Motor neuron (in vitro differentiated cells): ENCODE results near the gene POLR1A. TPM values are rescaled to one million over a fixed set of nuclear protein-coding genes. Genes with fewer than 3 reads are reported as not detected.

Experiments used
- ATAC-seq, 8 experiments: fragments of 200-7000 bp; cut with Tn5 transposase; replicated peaks in 6 of 8; 2 replicates each; pipeline ENCODE4 v1.8.0; 2021; ENCODE audit warnings: mild to moderate bottlenecking in 8 of 8, moderate library complexity in 8 of 8
- H3K27ac ChIP-seq, 2 donors: fragments of 250-450 bp; sonication (Bioruptor Pico); 2 replicates each; pipeline ENCODE4 v1.9.0; 2021; ENCODE audit warnings: antibody characterized with exemption in 2 of 2, mild to moderate bottlenecking in 2 of 2, moderate library complexity in 1 of 2
- H3K4me1 ChIP-seq, 2 donors: fragments of 250-450 bp; sonication (Bioruptor Pico); replicated peaks in 1 of 2; 2 replicates each; pipeline ENCODE4 v1.6.1; 2021; ENCODE audit warnings: antibody characterized with exemption in 2 of 2, mild to moderate bottlenecking in 2 of 2, moderate library complexity in 1 of 2
- H3K4me3 ChIP-seq, 5 donors: fragments of 250-450 bp; sonication (Bioruptor Pico); 2 replicates each; pipeline ENCODE4 v1.9.0; 2021; ENCODE audit warnings: antibody characterized with exemption in 5 of 5, mild to moderate bottlenecking in 5 of 5, moderate library complexity in 4 of 5
- WGBS, 10 experiments: fragments of 450-650 bp; shearing (Covaris generic); methylation state at CpG; one replicate each; pipeline ENCODE4 v1.0.0; 2022; 5-methylcytosine and 5-hydroxymethylcytosine counted together
- in situ Hi-C, 9 experiments: fragments of 400-800 bp; cut with MboI; loops; one replicate each; pipeline ENCODE4 v1.15.0; 2021; ENCODE audit warnings: low sequenced_read_pairs in 9 of 9, low pct_unique_long_range_greater_than_20kb in 2 of 9; ENCODE audit not compliant: unreplicated experiment in 9 of 9
- total RNA-seq, 8 experiments: library from RNA; unstranded; fragments of 300-600 nt; gene quantifications; 2 replicates each; pipeline versions ENCODE4 v1.2.3 to v1.2.4, GENCODE V29; 2022

Gene POLR1A
- total RNA-seq, 8 experiments from 2014 or later = 9.5 to 44.6 (median 19.2) TPM

DNA sequence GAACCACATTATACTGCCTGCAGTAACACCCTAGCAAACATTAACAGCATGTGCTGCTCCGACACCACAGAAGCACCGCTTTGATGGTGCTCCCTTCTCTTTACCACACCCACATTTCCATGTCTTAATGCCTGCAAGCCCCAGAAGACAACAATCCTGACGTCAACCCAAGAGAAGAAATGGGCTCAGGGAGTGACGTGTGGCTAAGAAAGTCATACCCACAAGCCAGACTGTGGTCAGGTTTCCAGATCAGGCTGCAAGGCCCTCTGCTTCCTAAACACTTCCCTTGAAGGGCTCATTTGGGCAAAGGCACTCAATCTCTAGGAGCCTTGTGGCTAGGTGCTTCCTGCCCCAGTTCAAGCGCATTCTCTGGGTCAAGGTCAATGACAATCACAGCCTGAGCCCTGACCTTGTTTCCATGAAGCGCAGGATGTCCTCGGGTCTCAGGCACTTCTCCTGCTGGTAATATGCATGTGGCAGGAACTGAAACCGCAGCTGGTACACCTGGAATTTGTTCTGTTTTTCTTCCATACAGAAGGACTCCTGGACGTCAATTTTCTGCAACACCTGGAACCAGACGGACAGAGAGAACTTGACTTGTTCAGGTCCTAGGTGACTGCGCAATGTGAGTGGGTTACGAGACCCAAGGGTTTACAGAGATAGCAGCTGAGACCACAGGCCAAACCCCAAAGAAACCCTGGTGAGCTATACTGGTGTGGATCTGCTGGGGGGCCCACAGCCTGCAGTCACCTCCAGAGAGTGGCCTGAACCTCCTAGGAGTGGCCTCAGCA lies 67.2 kb downstream of the POLR1A start:
- H3K4me3 ChIP-seq = no peak overlapping the region
- 0 to 96% (median 87%) methylated on average over 1 to 7 of the region's 12 CpGs; no CpG with 5 or more reads in 2 of the 10 experiments for WGBS, 10 experiments
- in situ Hi-C loops = loop anchor here in 1 of 9 experiments (25.0 kb wide), 1 partner anchor 201 kb away; no protein-coding TSS in a partner anchor
- no peak overlapping the region for H3K27ac ChIP-seq
- ATAC-seq = peak in 3 of 8 experiments; percentile 75 to 89 (median 83)
- peaks cover 11 to 23% of the 10 kb centered on the region in 2 donors for H3K4me1 ChIP-seq

DNA sequence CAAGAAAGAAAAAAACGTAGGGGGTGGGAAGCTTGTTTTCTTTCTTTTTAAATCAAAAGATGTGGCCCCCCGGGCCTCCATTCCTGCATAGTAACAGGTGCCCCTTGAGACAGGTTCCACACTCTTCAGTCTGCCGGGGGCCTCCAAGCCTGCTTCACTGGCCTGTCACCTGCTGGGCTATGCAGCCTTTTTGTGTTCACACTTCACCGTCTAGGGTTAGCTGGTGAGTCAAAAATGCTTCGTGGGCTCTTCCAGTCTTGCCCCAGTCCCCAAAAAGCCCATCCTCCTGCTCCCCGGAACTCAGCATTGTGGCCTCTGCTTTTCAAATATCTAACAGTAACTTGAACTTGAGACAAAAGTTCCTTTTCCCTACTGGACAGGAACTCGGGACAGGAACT lies 67.9 kb downstream of the POLR1A start:
- Histone ChIP-seq H3K4me1 (peaks cover 11 to 23% of the 10 kb centered on the region in 2 donors), H3K27ac (peak overlapping the region in 1 of 2 donors; percentile 71), H3K4me3 (no peak overlapping the region)
- in situ Hi-C loops = loop anchor here in 1 of 9 experiments (25.0 kb wide), 1 partner anchor 200 kb away; no protein-coding TSS in a partner anchor
- WGBS, 10 experiments = 20 to 90% (median 84%) methylated on average over 1 to 7 of the region's 7 CpGs; no CpG with 5 or more reads in 3 of the 10 experiments
- ATAC-seq = peak in 2 of 8 experiments; percentile 1 to 2

GRCh38 chr2:86037141-86037794 lies 68.4 kb downstream of the POLR1A start:
- 20 to 95% (median 86%) methylated on average over 1 to 4 of the region's 12 CpGs; no CpG with 5 or more reads in 4 of the 10 experiments for WGBS, 10 experiments
- in situ Hi-C loops = loop anchor here in 1 of 9 experiments (25.0 kb wide), 1 partner anchor 200 kb away; no protein-coding TSS in a partner anchor
- peak overlapping the region in 1 of 2 donors; percentile 71 for H3K27ac ChIP-seq
- peak in 2 of 8 experiments; percentile 11 to 15 for ATAC-seq
- peaks cover 11 to 23% of the 10 kb centered on the region in 2 donors for H3K4me1 ChIP-seq
- no peak overlapping the region for H3K4me3 ChIP-seq

DNA sequence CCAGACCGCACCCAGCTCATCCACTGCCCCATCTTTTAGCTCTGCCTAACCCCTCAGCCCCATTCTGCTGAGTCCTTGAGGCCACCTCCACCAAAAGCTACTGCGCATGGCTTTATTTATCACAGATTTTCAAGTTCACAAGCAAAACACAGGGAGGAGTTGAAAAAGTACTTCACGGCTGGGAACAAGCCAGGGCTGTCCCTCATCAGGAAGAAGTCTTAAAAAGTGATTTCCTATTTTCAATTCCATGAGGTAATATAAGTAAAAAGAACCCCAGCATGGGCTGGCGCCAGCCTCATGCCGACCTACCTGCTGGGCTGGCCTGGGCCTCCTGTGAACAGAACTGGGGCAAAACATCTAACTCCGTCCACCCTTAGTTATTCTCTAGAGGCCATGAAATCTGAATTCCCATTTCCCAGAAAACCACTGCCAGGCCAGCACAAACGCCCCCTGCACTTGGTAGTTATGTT lies 69.0 kb downstream of the POLR1A start:
- peaks cover 11 to 23% of the 10 kb centered on the region in 2 donors for H3K4me1 ChIP-seq
- no peak overlapping the region for H3K4me3 ChIP-seq
- in situ Hi-C loops = loop anchor here in 1 of 9 experiments (25.0 kb wide), 1 partner anchor 199 kb away; no protein-coding TSS in a partner anchor
- 0 to 83% (median 57%) methylated on average over 1 to 5 of the region's 7 CpGs; no CpG with 5 or more reads in 2 of the 10 experiments for WGBS, 10 experiments
- H3K27ac ChIP-seq = peak overlapping the region; percentile 26 to 71
- no peak for ATAC-seq

DNA sequence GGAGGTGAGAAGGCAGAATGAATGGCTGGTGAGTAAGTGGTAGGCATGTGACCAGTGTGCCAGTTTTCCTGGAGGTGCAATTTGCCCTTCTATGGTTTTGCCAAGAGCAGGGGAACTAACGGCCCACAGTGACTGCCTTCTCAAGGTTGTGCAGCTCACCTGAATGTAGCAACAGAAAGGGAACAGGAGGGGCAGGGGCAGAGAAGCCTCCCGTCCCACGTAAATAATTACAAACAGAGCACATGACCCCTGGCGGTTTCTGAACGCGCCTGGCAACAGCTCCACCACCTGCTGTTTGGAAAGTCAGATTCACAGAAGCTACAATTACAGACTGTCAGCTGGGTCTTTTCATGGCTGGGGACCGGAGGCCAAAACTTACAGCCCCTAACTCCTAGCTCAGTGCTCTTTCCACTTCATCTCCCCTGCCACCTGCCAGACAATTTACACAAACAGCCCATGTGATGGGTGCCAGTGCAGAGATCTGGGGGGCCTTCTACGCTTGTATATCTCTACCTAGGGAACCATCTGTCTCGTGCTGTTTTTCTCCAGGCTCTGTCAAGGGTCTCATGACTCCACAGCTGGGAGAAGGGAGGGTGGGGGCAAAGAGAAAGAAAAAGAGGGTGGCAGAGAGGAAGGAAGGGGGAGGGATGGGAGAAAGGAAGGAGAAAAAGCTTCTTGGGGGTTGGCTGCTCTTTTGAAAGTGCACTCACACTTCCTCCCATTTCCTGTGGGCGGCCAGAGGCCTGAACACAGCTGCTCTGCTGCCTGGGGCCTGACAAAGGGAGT lies 69.6 kb downstream of the POLR1A start:
- WGBS, 10 experiments = 17 to 100% (median 42%) methylated on average over 1 to 6 of the region's 10 CpGs; no CpG with 5 or more reads in 2 of the 10 experiments
- Histone ChIP-seq H3K27ac (peak overlapping the region; percentile 26 to 71), H3K4me1 (peaks cover 11 to 23% of the 10 kb centered on the region in 2 donors), H3K4me3 (no peak overlapping the region)
- in situ Hi-C loops = loop anchor here in 1 of 9 experiments (25.0 kb wide), 1 partner anchor 199 kb away; no protein-coding TSS in a partner anchor
- ATAC-seq = peak; percentile 73 to 89 (median 84)

DNA sequence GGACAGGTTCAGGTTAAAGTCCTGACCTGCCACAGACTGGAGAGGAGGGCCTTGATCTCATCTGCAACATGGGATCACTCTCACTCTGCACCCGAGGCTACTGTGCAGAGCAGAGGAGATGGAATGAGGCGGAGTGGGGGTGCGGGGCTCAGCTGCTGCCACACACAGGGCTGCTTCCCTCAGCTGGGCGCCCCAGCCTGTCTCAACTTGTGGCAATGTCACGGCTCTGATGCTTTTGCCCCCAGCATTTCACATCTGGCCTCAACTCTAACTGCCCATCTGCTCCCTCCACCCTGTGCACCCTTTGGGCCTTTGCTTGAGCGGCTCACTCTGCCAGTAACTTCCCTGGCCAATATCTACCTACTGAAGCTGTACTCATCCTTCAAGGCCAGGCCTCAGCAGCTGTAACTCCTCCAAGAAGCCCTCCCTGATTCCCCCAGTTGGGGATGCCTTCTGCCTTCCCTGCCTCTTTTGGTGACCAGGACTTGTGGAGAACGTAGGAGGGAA lies 70.3 kb downstream of the POLR1A start:
- ATAC-seq = no peak
- Histone ChIP-seq H3K4me3 (no peak overlapping the region), H3K27ac (peak overlapping the region in 1 of 2 donors; percentile 71), H3K4me1 (peaks cover 11 to 23% of the 10 kb centered on the region in 2 donors)
- in situ Hi-C loops = loop anchor here in 1 of 9 experiments (25.0 kb wide), 1 partner anchor 198 kb away; no protein-coding TSS in a partner anchor
- 67 to 100% (median 89%) methylated on average over 1 to 5 of the region's 7 CpGs; no CpG with 5 or more reads in 1 of the 10 experiments for WGBS, 10 experiments

DNA sequence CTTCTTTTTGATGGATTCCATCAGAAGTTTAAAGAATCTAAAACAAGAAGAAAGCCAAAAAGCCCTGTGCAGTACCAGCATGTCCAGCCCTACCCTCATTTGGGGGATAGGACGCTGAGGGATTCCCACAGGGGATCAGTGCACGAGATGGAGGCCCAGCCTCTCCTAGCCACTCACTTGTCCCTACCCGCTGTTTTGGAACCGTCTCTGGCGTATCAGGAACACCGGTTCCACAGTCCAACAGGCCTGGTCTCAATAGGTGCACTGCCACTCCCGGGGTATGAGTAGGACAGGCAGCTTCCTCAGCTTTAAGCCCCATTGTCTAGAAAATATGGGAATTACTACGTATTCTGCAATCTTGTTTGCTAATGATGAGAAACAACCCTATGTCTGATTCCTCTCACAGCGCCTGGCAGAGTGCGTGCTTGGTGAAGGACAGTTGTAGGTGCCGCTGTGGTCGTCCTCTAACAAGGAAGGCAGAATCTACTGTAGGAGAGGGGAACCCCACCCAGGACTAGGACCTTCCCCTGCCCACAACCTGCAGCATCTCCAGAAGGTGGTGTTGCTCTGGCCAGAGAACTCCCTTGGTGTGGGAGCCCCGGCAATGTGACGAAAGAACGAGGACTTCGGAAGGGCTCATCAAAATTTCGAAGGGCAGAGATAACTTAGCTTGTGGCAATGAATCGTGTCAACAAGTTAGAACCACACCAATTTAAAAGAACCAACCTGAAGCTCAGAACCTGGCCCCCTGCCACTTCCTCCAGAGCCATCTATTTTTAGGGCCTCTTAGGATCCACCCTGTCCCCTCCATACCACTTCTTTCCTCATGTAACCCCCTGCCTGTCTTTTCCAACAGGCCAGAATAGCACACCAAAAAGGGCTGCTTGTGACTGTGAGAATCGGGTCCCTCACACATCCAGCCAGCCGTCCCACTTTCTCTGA lies 71.7 kb downstream of the POLR1A start:
- H3K27ac ChIP-seq = no peak overlapping the region
- no peak for ATAC-seq
- H3K4me1 ChIP-seq = peaks cover 11 to 23% of the 10 kb centered on the region in 2 donors
- in situ Hi-C loops = loop anchor here in 1 of 9 experiments (25.0 kb wide), 1 partner anchor 197 kb away; no protein-coding TSS in a partner anchor
- no peak overlapping the region for H3K4me3 ChIP-seq
- WGBS, 10 experiments = 91 to 100% (median 98%) methylated on average over 1 to 16 of the region's 20 CpGs; no CpG with 5 or more reads in 1 of the 10 experiments

GRCh38 chr2:86032861-86033595 lies 72.7 kb downstream of the POLR1A start:
- Histone ChIP-seq H3K27ac (no peak overlapping the region), H3K4me3 (no peak overlapping the region), H3K4me1 (peaks cover 11 to 23% of the 10 kb centered on the region in 2 donors)
- in situ Hi-C loops = loop anchor here in 1 of 9 experiments (25.0 kb wide), 1 partner anchor 196 kb away; no protein-coding TSS in a partner anchor
- WGBS, 10 experiments = 80 to 100% (median 97%) methylated on average over 1 to 8 of the region's 11 CpGs
- no peak for ATAC-seq

GRCh38 chr2:86031606-86032005 lies 74.1 kb downstream of the POLR1A start:
- ATAC-seq = no peak
- H3K4me3 ChIP-seq = no peak overlapping the region
- 72 to 100% (median 97%) methylated on average over 1 to 3 of the region's 4 CpGs; no CpG with 5 or more reads in 5 of the 10 experiments for WGBS, 10 experiments
- H3K4me1 ChIP-seq = peaks cover 8 to 10% of the 10 kb centered on the region in 2 donors
- no peak overlapping the region for H3K27ac ChIP-seq
- in situ Hi-C loops = loop anchor here in 1 of 9 experiments (25.0 kb wide), 1 partner anchor 194 kb away; no protein-coding TSS in a partner anchor

DNA sequence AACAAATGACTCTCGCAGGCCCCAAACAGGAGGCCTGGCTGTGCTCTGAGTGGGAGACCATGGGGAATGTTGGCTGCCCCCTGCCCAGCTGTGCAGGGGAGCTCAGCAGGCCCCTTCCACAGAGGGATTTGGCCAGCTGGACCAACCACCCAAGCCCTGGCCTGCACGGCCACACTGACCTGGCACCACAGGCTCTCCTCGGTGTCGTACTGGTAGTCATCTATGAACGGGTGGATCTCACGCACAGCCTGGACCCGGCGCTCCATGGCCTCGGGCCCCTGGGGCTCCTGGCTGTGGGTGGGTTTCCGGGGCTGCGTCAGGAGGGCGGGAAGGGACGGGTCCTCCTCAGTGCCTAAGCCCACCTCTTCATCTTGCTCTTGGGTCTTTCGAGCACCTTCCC lies 74.5 kb downstream of the POLR1A start:
- peaks cover 3 to 5% of the 10 kb centered on the region in 2 donors for H3K4me1 ChIP-seq
- no peak overlapping the region for H3K4me3 ChIP-seq
- WGBS, 10 experiments = 83 to 100% (median 100%) methylated on average over 1 to 5 of the region's 14 CpGs; no CpG with 5 or more reads in 5 of the 10 experiments
- H3K27ac ChIP-seq = no peak overlapping the region
- ATAC-seq = no peak
- in situ Hi-C loops = loop anchor here in 1 of 9 experiments (25.0 kb wide), 1 partner anchor 194 kb away; no protein-coding TSS in a partner anchor
